Psoas muscle (tissue), 8 donors: ENCODE measurements around the gene HSF4. TPM values are rescaled to one million over a fixed set of nuclear protein-coding genes. Genes with fewer than 3 reads are reported as not detected.

Experiments
- ATAC-seq, 4 donors: fragments of 200-7000 bp; cut with Tn5 transposase; one replicate each; pipeline ENCODE4 v1.9.1; 2020; ENCODE audit warnings: moderate library complexity in 3 of 4, mild to moderate bottlenecking in 2 of 4
- DNase-seq, 2 donors: peaks; one replicate each; pipeline ENCODE4 v3.0.0-alpha.2; 2020
- H3K27ac ChIP-seq: fragments of 200-600 bp; one replicate; pipeline ENCODE4 v1.8.0; 2022
- H3K27me3 ChIP-seq, 3 donors: fragments of 200-600 bp in 1 of 3; one replicate each; pipeline versions ENCODE4 v1.6.1 to v1.8.0; 2013 to 2022; ENCODE audit warnings: low read length in 2 of 3, mild to moderate bottlenecking in 2 of 3, moderate library complexity in 1 of 3; ENCODE audit not compliant: insufficient read depth in 3 of 3
- H3K36me3 ChIP-seq, 2 donors: fragments of 200-600 bp in 1 of 2; one replicate each; pipeline versions ENCODE4 v1.6.1 to v1.8.0; 2013 to 2022; ENCODE audit warnings: low read depth in 1 of 2, mild to moderate bottlenecking in 1 of 2, moderate library complexity in 1 of 2; ENCODE audit not compliant: insufficient read depth in 1 of 2
- H3K4me1 ChIP-seq: fragments of 200-600 bp; one replicate; pipeline ENCODE4 v1.8.0; 2022
- H3K4me3 ChIP-seq: fragments of 200-600 bp; one replicate; pipeline ENCODE4 v1.8.0; 2022; ENCODE audit warnings: mild to moderate bottlenecking
- H3K9me3 ChIP-seq: fragments of 200-600 bp; one replicate; pipeline ENCODE4 v1.8.0; 2022
- CTCF ChIP-seq: fragments of 200-600 bp; IDR thresholded peaks from one replicate; pipeline ENCODE4 v1.8.0; 2022; ENCODE audit warnings: antibody characterized with exemption
- WGBS, 3 donors: extraction: QIAGEN DNeasy Blood & Tissue Kit; methylation state at CpG; one replicate each; pipeline versions ENCODE4 v1.1.6 to v1.1.7; 2013; 5-methylcytosine and 5-hydroxymethylcytosine counted together
- intact Hi-C, 2 donors: fragments of 100-400 bp; cut with DNase I; formaldehyde crosslinking; loops; one replicate each; pipeline versions ENCODE4 v1.11.0 to v1.14.2; 2022
- polyA plus RNA-seq, 3 donors: library from polyadenylated mRNA; stranded (reverse); fragments of 200-250 nt; gene quantifications; one replicate each; pipeline ENCODE4 v1.2.3, GENCODE V29; 2013
- total RNA-seq, 4 donors: library from RNA; stranded (reverse); fragmentation: NEBNext Ultra II Directional in 2 of 4; extraction: Animal tissue kit (Norgen Biotek cat#: 25700) in 2 of 4; gene quantifications; one replicate each; pipeline versions ENCODE4 v1.2.1 to v1.2.4, GENCODE V29; 2021 to 2023
- donor health status: healthy with polysubstance abuse.
- donor health status: DM: no; HTN: no; CAD: no; lungs with moderate emphysema.
- donor health status: Bipolar disorder and iron deficiency.
- donor health status: healthy.
- donor health status: DM: yes; HTN: yes; CAD: no.
- donor health status: DM: no; HTN: no; CAD: no.
- donor health status: DM: no; HTN: no; CAD: no.
- donor health status: DM: yes; HTN: yes; CAD: no.

HSF4 gene
- total and polyA plus RNA-seq, 7 donors = 15.1 to 97.3 (median 47.8) TPM

DNA sequence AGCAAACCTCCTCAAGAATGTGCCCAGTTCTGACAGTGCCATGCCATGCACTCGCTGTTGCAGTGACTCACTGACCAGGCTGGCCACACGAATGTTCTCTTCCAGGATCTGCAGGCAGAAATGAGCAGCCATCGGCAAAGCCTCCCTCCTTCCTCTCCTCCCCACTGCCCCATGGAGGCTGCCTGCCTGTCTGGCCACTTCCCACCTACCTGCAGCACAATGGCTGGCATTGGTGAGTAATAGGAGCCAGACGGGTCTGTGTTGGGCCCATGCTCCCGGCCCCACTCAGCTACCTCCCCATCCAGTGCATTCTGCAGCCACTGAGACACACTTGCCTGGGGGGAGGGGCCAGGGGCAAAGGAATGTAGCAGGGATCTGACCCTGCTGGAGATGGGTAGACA is 22.0 kb downstream of the HSF4 start:
- Histone ChIP-seq H3K9me3 (no peaks in the 10 kb centered on the region), H3K4me3 (no peak overlapping the region), H3K27me3 (no peaks in the 10 kb centered on the region), H3K36me3 (no peaks in the 10 kb centered on the region), H3K4me1 (peaks cover 34% of the 10 kb centered on the region), H3K27ac (no peak overlapping the region)
- intact Hi-C loops = no loop called here
- DNase-seq = no peak
- 42 to 50% (median 42%) methylated on average over 5 of the region's 5 CpGs for WGBS, 3 donors
- TF ChIP-seq CTCF = no peak
- no peak for ATAC-seq

DNA sequence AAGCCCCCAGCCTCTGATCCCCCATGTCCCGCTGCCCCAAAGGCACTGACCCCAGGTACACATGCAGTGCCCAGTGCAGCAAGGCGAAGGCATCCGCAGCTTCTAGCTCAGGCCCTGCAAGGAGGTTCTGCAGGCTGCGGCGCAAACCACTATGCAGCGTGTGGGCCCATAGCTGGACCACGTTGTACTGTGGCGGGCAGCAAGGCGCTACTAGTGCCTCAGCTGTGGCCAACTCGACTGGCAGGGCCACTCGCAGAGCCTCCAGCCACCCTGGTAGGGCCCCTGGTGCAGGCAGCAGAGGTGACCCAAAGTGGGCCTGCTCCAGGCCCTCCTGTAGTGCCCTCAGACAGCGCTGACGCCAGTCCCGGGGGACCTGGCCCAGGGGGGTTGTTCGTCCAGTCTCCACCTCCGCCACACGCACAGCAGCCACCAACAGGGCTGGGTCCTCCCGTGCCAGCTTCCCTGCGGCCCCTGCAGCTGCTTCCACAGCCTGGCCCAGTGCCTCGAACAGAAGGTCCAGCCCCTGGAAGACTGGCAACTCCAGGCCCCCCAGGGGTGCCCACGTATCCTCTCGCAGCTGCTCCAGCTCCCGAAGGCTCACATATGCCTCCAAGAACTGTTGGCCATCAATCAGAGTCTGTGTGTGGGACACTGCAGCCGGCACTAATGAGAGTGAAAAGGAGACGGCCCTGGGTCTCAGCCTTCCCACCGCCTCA is 22.8 kb downstream of the HSF4 start:
- H3K36me3 ChIP-seq = no peaks in the 10 kb centered on the region
- no peak for TF ChIP-seq CTCF
- H3K9me3 ChIP-seq = no peaks in the 10 kb centered on the region
- H3K4me1 ChIP-seq = peaks cover 35% of the 10 kb centered on the region
- DNase-seq (peak in 1 of 2 donors; percentile 52), ATAC-seq (no peak)
- intact Hi-C loops = no loop called here
- no peak overlapping the region for H3K4me3 ChIP-seq
- no peaks in the 10 kb centered on the region for H3K27me3 ChIP-seq
- WGBS, 3 donors = 53 to 59% (median 53%) methylated on average over 26 of the region's 26 CpGs
- no peak overlapping the region for H3K27ac ChIP-seq

DNA sequence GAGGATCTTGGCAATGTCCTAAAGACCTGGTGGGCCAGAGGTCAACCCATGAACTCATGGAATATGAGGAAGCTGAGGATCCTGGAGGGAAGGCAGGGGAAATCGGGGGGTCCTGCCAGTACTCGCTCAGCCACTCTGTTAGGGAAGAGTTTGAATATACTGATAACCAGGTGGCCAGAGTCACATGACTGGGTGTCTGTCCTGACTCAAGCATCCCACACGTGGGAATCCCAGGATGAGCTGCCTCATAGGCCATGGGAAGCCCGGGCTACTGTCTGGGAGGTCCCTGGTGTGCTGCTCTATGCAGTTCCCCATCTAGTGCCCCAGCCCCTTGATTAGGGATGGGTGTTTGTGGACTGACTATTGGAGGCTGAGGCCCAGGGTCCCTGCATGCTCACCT is 23.8 kb downstream of the HSF4 start:
- no peaks in the 10 kb centered on the region for H3K27me3 ChIP-seq
- intact Hi-C loops = no loop called here
- 65 to 79% (median 77%) methylated on average over 4 of the region's 4 CpGs for WGBS, 3 donors
- ATAC-seq = no peak
- H3K36me3 ChIP-seq = no peaks in the 10 kb centered on the region
- no peak overlapping the region for H3K4me3 ChIP-seq
- no peak overlapping the region for H3K27ac ChIP-seq
- H3K4me1 ChIP-seq = peaks cover 35% of the 10 kb centered on the region
- no peak for DNase-seq
- no peaks in the 10 kb centered on the region for H3K9me3 ChIP-seq
- TF ChIP-seq CTCF = no peak

DNA sequence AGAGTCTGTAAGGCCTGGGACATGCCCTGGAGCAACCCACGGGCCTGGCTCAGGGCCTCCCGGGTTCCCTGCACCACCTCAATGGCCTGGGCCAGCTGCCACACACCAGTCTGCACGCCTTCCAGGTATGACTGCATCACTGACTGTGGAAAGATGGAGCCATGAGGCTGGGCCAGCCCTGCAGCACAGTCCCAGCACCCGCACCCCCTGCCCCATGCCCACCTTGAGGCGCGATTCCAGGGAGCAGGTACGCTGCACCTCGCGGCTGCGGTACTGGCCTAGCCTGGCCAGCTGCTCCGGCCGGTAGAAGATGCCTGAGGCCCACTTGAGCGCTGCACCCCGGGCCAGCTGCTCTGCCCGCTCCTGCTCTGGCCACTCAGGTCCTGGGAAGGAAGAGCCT is 24.3 kb downstream of the HSF4 start:
- no peak overlapping the region for H3K27ac ChIP-seq
- H3K4me3 ChIP-seq = no peak overlapping the region
- DNase-seq = peak in 1 of 2 donors; percentile 51
- intact Hi-C loops = no loop called here
- H3K27me3 ChIP-seq = no peaks in the 10 kb centered on the region
- WGBS, 3 donors = 87 to 90% (median 88%) methylated on average over 15 of the region's 15 CpGs
- no peak for TF ChIP-seq CTCF
- H3K4me1 ChIP-seq = peaks cover 39% of the 10 kb centered on the region
- H3K9me3 ChIP-seq = no peaks in the 10 kb centered on the region
- ATAC-seq = no peak
- peaks cover 0 to 3% of the 10 kb centered on the region in 2 donors for H3K36me3 ChIP-seq

GRCh38 chr16:67190041-67190440 is 25.5 kb downstream of the HSF4 start, which contains the start of gene EXOC3L1:
Gene EXOC3L1 (minus strand): TSS chr16:67190136. CDS start chr16:67189676, 460 bp downstream.
- no peak for DNase-seq
- H3K4me3 ChIP-seq = peak within 1 kb of the TSS; percentile 11
- peaks cover 4 to 15% of the 10 kb centered on the region in 2 donors for H3K36me3 ChIP-seq
- TF ChIP-seq CTCF = no peak
- H3K27me3 ChIP-seq = no peaks in the 10 kb centered on the region
- no peak within 1 kb of the TSS for H3K27ac ChIP-seq
- intact Hi-C loops = loop anchor here in 1 of 2 donors (5.0 kb wide), 1 partner anchor 37 kb away; the partner anchor contains the start of gene TMEM208
- H3K9me3 ChIP-seq = no peaks in the 10 kb centered on the region
- ATAC-seq = no peak
- peaks cover 34% of the 10 kb centered on the region for H3K4me1 ChIP-seq
- 31 to 43% (median 41%) methylated on average over 6 of the region's 6 CpGs for WGBS, 3 donors
